Skeletal muscle satellite cell (primary cell): Measurements from ENCODE around the gene ZNF391. TPM values are rescaled to one million over a fixed set of nuclear protein-coding genes. Genes with fewer than 3 reads are reported as not detected.

Experiments
- small RNA-seq: library from RNA; depleted of rRNA; stranded (forward); fragments of <200 nt; gene quantifications from one replicate; pipeline ENCODE3, GENCODE V24; 2012

ZNF391 gene

Small RNA genes lying within 50 kb of the gene (small RNA-seq; reads per million reads assigned to genes)
- not detected for gene MCFD2P1
